VCaP (cell line): ENCODE data around the gene MRM1.
"Not testable (repeated sequence)": the region's sequence is repeated elsewhere in the genome, so short reads cannot be mapped to it uniquely, and the experiment has no call there.

ENCODE experiments used
- H3K27ac ChIP-seq: fragments of 450-650 bp; 2 replicates; pipeline ENCODE4 v1.5.1; 2017
- TF ChIP-seq, protein P1 (sequence below): fragments of 450-650 bp; conservative IDR thresholded peaks from 2 replicates; pipeline ENCODE4 v1.5.1; 2017; ENCODE audit warnings: mild to moderate bottlenecking, moderate library complexity

Gene MRM1

GRCh38 chr17:36602030-36602748 is 806 bp downstream of the MRM1 start:
- TF ChIP-seq, protein P1, sequence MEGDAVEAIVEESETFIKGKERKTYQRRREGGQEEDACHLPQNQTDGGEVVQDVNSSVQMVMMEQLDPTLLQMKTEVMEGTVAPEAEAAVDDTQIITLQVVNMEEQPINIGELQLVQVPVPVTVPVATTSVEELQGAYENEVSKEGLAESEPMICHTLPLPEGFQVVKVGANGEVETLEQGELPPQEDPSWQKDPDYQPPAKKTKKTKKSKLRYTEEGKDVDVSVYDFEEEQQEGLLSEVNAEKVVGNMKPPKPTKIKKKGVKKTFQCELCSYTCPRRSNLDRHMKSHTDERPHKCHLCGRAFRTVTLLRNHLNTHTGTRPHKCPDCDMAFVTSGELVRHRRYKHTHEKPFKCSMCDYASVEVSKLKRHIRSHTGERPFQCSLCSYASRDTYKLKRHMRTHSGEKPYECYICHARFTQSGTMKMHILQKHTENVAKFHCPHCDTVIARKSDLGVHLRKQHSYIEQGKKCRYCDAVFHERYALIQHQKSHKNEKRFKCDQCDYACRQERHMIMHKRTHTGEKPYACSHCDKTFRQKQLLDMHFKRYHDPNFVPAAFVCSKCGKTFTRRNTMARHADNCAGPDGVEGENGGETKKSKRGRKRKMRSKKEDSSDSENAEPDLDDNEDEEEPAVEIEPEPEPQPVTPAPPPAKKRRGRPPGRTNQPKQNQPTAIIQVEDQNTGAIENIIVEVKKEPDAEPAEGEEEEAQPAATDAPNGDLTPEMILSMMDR = no peak
- H3K27ac ChIP-seq = peak overlapping the region; percentile 88

DNA sequence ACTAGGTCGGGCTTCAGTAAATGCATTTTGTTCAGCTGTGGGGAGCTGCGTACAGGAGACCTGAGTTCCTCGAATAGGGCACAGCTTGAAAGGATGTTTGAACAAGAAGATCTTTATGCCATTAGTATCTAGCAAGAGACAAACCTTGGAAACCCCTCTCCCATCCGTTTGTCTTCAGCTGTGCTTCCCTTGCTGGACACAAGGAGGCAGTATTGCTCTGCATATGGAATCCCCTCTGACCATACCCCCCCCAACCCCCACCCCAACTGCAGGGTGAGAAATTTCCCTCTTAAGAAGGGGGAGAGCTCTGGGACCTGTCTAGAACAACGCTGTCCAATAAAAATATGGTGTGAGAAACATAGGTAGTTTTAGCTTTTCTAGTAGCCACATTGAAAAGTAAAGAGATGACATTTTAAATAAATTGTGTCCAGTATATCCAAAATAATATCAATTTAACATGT is 1.6 kb downstream of the MRM1 start:
- peak overlapping the region; percentile 88 for H3K27ac ChIP-seq
- TF ChIP-seq, protein P1 = peak; percentile 97

DNA sequence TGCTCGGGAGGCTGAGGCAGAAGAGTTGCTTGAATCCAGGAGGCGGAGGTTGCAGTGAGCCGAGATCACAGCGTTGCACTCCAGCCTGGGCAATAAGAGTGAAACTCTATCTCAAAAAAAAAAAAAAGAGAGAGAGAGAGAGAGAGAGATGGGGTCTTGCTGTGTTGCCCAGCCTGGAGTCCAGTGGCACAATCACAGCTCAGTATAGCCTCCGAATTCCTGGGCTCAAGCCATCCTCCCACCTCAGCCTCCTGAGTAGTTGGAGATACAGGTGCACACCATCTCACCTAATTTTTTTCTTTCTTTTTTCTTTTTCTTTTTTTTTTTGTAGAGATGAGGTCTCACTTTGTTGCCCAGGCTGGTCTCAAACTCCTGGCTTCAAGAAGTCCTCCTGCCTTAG is 3.6 kb downstream of the MRM1 start:
- not testable (repeated sequence) for H3K27ac ChIP-seq

DNA sequence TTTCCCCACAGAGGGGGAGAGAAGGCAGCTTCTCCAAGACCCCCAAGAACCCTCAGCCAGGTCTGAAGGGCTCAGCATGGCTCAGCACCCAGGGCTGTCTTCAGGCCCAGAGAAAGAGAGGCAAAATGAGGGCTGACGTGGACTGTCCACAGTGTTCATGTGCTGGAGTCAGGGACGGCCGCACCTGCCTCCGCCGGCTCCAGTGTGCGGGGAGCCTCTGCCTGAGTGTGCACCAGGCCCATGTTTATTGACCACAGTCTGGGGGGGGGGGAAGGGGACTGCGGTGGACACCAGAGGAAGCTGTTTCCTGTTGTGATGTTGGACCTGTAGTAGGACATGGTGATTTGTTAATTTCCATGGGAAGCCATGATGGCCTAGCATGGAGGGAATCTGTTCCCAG is 6.9 kb downstream of the MRM1 start:
- TF ChIP-seq, protein P1 = no peak
- H3K27ac ChIP-seq = peak overlapping the region; percentile 25

- peak overlapping the region; percentile 25 for H3K27ac ChIP-seq
Measured at GRCh38 chr17:36608794-36609497, 7.6 kb downstream of the MRM1 start.

DNA sequence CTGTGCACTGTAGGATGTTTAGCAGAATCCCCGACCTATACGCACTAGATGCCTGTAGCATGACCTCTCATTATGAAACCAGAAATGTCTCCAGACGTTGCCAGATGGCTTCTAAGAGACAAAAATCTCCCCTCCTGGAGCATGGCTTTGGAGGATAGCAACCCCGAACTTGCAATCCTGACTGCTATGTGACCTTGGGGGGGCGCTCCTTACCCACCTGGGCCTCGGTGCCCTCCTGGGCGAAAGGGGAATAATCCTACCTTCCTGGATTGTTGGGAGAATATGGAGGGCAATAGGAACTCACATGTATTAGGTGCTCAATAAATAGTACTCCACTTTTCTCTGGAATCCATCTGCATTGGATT is 8.1 kb downstream of the MRM1 start:
- no peak overlapping the region for H3K27ac ChIP-seq
- TF ChIP-seq, protein P1 = no peak

More at GRCh38 chr17:36608794-36609497, 7.6 kb downstream of the MRM1 start:
- TF ChIP-seq, protein P1 = peak; percentile 81

GRCh38 chr17:36610474-36610873 is 9.1 kb downstream of the MRM1 start:
- TF ChIP-seq, protein P1 = no peak
- no peak overlapping the region for H3K27ac ChIP-seq
